Suprapubic skin (tissue), 3 donors: ENCODE data around the gene MFSD2A.

Experiments used
- CTCF ChIP-seq, 2 donors: fragments of 200-600 bp in 1 of 2; fragments of 450-650 bp in 1 of 2; sonication (generic) in 1 of 2; IDR thresholded peaks; one replicate each; pipeline ENCODE4 v1.5.1; 2016 to 2019; ENCODE audit warnings: antibody characterized with exemption in 2 of 2, mild to moderate bottlenecking in 1 of 2, moderate library complexity in 1 of 2
- POLR2A ChIP-seq, 2 donors: fragments of 450-650 bp; IDR thresholded peaks; one replicate each; pipeline ENCODE4 v1.6.1; 2017; ENCODE audit warnings: antibody characterized with exemption in 2 of 2, mild to moderate bottlenecking in 2 of 2, moderate library complexity in 2 of 2

- TF ChIP-seq CTCF (IDR thresholded peaks at IDR 0.05) (no peak), POLR2A (IDR thresholded peaks at IDR 0.05) (no peak)
These were observed 10.1 kb downstream of the MFSD2A start for GRCh38 chr1:39965044-39965443.
